GM12872 (cell line): ENCODE measurements around the gene CLIC5.

Experiments
- TF ChIP-seq, protein P1 (sequence below): IDR thresholded peaks from 3 replicates; pipeline ENCODE4 v1.5.1; 2011; ENCODE audit warnings: low read depth, mild to moderate bottlenecking, low read length, moderate library complexity; ENCODE audit not compliant: insufficient read depth

CLIC5 gene

GRCh38 chr6:45963896-45964295 lies 51.8 kb downstream of the CLIC5 start:
- TF ChIP-seq, protein P1, sequence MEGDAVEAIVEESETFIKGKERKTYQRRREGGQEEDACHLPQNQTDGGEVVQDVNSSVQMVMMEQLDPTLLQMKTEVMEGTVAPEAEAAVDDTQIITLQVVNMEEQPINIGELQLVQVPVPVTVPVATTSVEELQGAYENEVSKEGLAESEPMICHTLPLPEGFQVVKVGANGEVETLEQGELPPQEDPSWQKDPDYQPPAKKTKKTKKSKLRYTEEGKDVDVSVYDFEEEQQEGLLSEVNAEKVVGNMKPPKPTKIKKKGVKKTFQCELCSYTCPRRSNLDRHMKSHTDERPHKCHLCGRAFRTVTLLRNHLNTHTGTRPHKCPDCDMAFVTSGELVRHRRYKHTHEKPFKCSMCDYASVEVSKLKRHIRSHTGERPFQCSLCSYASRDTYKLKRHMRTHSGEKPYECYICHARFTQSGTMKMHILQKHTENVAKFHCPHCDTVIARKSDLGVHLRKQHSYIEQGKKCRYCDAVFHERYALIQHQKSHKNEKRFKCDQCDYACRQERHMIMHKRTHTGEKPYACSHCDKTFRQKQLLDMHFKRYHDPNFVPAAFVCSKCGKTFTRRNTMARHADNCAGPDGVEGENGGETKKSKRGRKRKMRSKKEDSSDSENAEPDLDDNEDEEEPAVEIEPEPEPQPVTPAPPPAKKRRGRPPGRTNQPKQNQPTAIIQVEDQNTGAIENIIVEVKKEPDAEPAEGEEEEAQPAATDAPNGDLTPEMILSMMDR = no peak

GRCh38 chr6:45961125-45961524 lies 54.5 kb downstream of the CLIC5 start:
- TF ChIP-seq, protein P1 = no peak

GRCh38 chr6:45959534-45960145 lies 56.0 kb downstream of the CLIC5 start:
- TF ChIP-seq, protein P1 = no peak

GRCh38 chr6:45956663-45957062 lies 59.0 kb downstream of the CLIC5 start:
- TF ChIP-seq, protein P1 = no peak

DNA sequence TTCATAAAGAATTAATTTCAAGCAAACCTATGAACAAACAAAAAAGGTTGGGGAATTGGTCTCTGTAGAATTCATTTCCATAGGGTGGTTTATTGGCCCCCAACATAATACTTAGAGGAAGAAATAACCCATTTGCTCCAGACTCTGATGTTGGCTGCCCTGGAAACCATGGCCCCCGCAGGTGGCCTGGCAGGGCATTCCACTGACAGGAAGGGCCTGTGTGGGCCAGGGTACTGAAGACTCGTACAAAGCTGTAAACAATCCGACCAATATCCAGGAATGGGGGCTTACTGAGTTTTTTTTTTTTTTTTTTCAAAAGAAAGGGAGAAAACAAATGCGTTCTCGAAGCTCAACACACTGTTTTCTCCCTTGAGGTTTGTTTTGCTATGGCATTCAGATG lies 59.5 kb downstream of the CLIC5 start:
- TF ChIP-seq, protein P1 = no peak

- TF ChIP-seq, protein P1 = no peak
These were observed 60.1 kb downstream of the CLIC5 start for GRCh38 chr6:45955597-45955996.

DNA sequence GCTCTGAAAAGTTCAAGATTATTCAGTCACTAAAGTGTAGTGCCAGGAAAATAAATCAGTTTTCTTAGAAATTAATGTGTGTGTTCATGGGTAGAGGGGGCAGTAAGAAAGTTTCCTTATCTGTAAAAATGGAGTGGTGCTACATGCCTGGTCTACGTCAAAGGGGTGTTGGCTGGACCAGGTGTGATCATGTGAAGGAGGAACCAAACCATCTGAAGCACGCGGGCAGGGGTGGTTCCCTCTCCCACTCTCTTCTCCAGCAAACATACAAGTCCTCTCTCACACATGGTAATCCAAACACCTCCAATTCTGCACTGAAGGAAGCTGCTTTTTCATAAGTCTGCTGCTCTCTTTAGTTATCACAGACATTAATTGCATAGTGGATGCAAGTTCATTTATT lies 63.1 kb downstream of the CLIC5 start:
- TF ChIP-seq, protein P1 = no peak
